Glomerular endothelial cell (primary cell): ENCODE measurements around the gene FAM13A. TPM values are rescaled to one million over a fixed set of nuclear protein-coding genes. Genes with fewer than 3 reads are reported as not detected.

Experiments
- DNase-seq: peaks from one replicate; pipeline ENCODE4 v3.0.0-alpha.2; 2011; ENCODE audit warnings: low read depth, low spot score; ENCODE audit errors: extremely low read depth
- total RNA-seq: library from RNA; depleted of rRNA; stranded (reverse); fragments of >200 nt; gene quantifications from 2 replicates; pipeline ENCODE4 v1.2.3, GENCODE V29; 2015

Gene FAM13A
- total RNA-seq, 1 donor from 2014 or later: 7.5 TPM

GRCh38 chr4:88792821-88793220 lies 264.2 kb downstream of the FAM13A start:
- no peak for DNase-seq

GRCh38 chr4:88792268-88792781 lies 264.7 kb downstream of the FAM13A start:
- DNase-seq: no peak

DNA sequence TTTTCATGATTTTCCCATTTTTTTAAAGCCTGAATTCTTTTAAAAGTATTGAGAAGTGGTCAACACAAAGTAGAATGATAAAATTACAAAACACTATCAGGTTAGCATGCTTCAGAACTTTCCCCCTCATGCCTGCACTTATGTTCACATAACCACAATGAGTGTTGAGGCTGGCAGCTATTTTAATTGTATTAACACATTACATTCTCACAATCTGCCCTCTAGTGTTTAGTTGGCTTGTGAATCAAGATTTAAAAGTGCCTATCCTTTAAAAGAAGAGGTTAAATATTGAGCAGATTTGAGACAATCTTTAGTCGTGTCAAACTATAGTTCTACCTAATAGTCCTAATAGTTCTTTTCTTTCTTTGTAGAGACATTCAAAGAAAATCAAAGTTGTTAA lies 265.7 kb downstream of the FAM13A start:
- no peak for DNase-seq

DNA sequence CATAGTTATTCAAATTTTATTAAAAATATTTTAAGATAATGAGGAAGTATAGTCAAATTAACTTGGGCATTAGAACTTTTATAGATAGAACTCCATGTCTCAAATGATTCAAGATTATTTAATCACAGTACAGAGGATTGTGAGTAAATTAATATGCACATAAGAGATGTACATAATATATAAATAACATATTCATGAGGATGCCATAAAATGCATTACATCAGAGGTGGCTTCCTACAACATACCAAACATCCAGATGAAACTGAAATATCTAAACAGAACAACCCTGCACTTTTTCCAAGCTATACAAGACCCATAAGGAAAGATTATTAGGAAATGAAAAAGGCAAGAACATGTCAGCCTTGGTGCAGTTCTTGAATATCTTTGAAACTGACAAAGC lies 268.1 kb downstream of the FAM13A start:
- no peak for DNase-seq

GRCh38 chr4:88788424-88788823 lies 268.6 kb downstream of the FAM13A start:
- no peak for DNase-seq

DNA sequence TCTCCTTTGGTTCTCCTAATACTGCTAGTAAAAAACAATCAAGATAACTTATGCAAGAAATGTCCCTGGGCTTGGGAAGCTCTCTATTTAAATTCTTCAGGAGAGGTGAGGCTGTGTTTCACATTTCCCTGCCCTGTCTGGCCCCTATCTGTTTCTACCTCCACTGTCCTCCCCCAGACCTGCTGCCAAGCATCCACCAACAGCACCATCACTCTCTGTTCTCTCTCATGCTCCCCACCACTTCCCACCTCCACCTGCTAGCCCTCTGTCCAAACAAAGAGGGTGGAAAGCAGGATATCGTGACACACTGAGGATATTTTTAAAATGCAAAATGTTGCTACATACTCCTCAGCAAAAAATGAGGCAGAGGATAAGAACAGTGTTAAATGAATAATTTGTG lies 271.0 kb downstream of the FAM13A start:
- no peak for DNase-seq

DNA sequence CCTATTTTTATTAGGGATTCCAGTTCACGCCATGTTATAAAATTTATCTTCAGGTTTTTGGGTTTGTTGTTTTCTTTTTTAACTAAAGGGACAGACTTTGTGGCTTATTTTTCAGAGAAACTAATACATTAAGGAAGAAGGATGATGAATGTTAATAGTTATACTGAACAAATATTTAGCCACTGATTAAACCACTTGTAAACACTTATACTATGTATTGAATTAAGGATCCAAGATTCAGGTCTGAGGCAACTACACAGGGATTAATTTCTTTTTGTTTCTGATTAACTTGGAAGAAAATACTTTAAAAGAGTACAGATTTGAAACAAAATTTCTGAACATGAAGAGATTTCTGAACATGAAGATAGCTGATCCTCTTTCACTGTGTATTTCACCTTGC lies 276.6 kb downstream of the FAM13A start:
- no peak for DNase-seq

DNA sequence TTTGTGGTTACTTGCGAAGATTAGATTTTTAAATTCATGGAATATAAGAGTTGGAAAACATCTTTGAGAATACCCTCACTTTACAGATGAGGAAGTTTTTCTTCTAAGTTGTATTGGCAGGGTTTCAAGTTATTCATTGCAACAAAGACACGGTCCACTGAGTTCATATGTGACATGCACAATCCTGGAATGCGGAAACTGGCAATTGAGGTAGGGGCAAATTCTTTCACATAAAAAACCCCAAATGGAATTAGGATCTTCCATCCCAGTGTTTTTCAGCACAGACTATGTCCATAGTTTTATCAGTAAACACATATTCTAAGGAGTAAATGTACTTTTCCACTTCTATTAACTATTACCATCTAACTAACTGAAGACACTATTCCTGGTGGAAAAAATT lies 277.6 kb downstream of the FAM13A start:
- DNase-seq: peak; percentile 51

GRCh38 chr4:88775529-88775928 lies 281.5 kb downstream of the FAM13A start:
- DNase-seq: no peak

GRCh38 chr4:88775026-88775425 lies 282.0 kb downstream of the FAM13A start:
- DNase-seq: no peak

DNA sequence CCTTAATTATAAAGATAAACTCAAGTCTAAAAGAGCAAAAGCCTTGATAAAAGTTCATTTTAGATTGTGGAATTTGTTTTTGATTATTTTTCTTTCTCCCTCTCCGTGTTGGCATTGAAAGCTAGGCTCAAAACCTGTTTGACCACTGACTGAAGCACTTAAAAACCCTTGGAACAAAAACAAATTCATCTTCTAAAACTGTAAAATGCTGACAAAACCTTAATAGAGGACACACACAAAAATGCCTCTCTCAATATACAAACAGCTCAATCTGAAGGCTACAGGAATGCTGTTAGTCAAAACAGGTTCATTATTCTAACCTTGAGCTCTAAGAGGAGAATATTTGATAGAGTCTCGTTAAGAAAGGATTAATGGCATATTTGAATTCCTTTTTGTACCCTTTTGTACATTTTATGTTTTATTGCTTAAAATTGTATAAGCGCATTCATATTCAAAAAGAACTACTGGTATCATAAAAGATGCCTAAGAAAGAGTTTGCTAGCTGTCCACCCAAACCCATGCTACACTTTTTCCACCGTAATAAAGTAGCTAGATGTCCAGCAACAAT lies 285.0 kb downstream of the FAM13A start:
- DNase-seq: no peak

DNA sequence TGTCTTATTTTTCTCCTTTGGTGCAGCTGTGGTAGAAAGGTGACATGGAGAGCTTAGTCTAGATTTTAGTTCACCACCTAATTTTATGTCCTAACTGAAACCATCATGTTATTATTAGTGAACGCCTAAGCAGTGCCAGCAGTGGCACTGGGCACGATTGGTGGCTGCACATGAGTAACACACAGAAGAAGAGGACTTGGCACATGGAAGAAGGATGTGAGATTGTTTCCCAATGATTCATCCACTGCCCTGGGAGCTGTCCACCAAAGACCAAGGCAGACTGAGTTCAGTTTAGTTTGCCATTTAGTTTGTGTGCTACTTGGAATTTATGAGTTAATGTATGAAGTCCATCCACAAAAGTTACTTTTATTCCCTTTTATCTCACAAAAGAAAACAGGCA lies 291.3 kb downstream of the FAM13A start:
- peak; percentile 56 for DNase-seq

- DNase-seq: no peak
These were observed 293.9 kb downstream of the FAM13A start for GRCh38 chr4:88763075-88763474.

GRCh38 chr4:88761861-88762523 lies 295.0 kb downstream of the FAM13A start:
- DNase-seq: no peak

DNA sequence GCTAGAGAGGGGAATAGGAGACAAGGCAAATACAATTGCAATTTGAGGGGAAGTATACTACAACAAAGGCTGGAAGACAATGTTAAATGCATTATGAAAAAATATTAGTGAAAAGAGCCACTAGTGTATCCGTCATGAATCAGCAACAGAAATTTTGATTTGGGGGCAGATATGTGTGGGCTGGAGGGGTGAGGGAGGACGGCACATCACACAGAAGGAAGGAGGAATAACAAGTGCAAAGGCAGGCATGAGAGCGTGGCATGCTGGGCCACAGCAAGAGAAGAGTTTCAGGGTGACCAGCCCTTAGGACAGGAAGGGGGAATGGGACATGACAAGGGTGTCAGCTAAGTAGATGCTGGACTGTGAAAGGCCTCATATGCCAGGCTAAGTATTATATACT lies 295.6 kb downstream of the FAM13A start:
- DNase-seq: no peak

- DNase-seq: no peak
These were observed 297.1 kb downstream of the FAM13A start for GRCh38 chr4:88759895-88760290.

DNA sequence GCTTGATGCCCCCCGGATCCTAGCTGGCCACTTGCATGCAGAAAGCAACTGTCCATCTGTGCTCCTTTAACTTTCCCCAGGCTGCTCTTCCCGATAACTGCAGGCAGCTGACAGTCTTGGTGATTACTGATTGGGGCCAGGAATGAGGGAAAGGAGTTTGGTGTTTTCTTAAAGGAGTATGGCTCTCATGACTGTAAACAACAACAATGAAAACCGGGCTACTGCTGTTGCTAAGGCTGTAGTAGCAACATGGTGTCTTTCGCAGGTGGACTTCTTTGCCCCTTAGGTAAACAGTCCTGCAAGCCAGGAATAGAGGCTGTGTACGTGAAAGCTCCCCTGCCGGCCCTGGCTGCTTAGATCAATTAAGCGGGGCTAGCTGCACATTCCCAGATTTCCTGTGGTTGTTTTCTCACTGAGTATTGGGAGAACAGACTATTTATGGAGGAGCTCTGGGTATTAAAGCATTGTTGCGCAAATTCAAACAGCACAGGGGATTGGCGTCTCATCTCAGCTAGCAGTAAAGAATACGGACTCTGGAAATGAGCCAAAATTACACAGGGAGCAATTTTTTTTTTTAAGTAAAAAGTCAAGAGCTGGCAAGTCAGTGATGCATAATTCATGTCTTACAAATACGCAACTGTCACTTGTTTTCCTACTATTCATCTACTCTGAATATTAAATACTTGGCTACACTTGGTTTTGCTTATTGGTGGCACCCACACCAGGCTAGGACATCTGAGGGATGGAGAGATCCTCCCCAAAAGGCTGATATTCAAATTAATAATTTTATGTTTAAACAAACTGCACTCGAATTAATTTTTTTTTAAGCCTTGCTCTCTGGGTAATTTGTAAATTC lies 297.7 kb downstream of the FAM13A start:
- no peak for DNase-seq

GRCh38 chr4:88758264-88758663 lies 298.7 kb downstream of the FAM13A start:
- no peak for DNase-seq

GRCh38 chr4:88757776-88758175 lies 299.2 kb downstream of the FAM13A start:
- no peak for DNase-seq

GRCh38 chr4:88757067-88757466 lies 299.9 kb downstream of the FAM13A start:
- no peak for DNase-seq

DNA sequence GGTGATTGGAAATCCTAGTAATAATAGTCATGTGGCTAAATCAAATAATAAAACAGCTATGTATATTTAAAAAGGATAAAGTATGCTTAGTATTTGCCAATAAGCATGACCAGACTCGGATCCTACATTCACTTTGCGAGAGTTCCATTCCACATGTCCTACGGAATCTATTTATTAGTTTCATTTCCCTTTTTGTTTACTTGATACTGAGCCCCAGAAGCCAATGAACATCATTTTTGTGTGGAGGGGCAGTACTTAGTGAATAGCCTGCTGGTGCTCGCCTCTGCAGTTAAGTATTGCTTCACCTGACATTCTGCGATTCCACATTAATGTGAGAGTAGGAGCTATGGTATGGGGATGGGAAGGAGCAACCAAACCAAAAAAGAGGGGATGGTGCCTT lies 300.8 kb downstream of the FAM13A start:
- DNase-seq: no peak

GRCh38 chr4:88755454-88755853 lies 301.5 kb downstream of the FAM13A start:
- no peak for DNase-seq
